HEK293 (cell line): ENCODE measurements around the gene ZNF519.

Experiments
- CTCF ChIA-PET: fragments of 350-600 bp; formaldehyde crosslinking; extraction: SDS; loops from one replicate; lab custom pipeline; 2021; ENCODE audit warnings: antibody characterized with exemption; lab: Yijun Ruan, JAX
- POLR2A ChIA-PET: fragments of 300-600 bp; formaldehyde crosslinking; extraction: SDS; loops from one replicate; lab custom pipeline; 2020; ENCODE audit warnings: antibody characterized with exemption, inconsistent platforms; lab: Yijun Ruan, JAX
- H3K27ac ChIP-seq: fragments of 200-500 bp; sonication (Bioruptor generic); 2 replicates; pipeline ENCODE4 v1.5.1; 2014; ENCODE audit warnings: low read depth, low read length, control low read depth, inconsistent platforms; ENCODE audit errors: extremely low read depth
- H3K36me3 ChIP-seq, 2 experiments: fragments of 200-500 bp in 1 of 2; sonication (Bioruptor generic) in 1 of 2; 1 replicate in 1 of 2; 2 replicates in 1 of 2; pipeline ENCODE4 v1.5.1; 2014 to 2017; ENCODE audit warnings: inconsistent platforms in 2 of 2, low read length in 2 of 2; ENCODE audit not compliant: control insufficient read depth in 2 of 2, insufficient read depth in 1 of 2
- H3K4me1 ChIP-seq: fragments of 200-500 bp; sonication (Bioruptor generic); 2 replicates; pipeline ENCODE4 v1.5.1; 2014; ENCODE audit warnings: mild to moderate bottlenecking, low read length, inconsistent platforms; ENCODE audit not compliant: control insufficient read depth, insufficient read depth
- H3K4me3 ChIP-seq: 2 replicates; pipeline ENCODE4 v1.5.1; 2011; ENCODE audit warnings: low read depth, mild to moderate bottlenecking, control low read depth, low read length, moderate library complexity
- H3K9me3 ChIP-seq: fragments of 200-500 bp; sonication (Bioruptor generic); 2 replicates; pipeline ENCODE4 v1.5.1; 2014; ENCODE audit warnings: low read depth, low read length, inconsistent platforms; ENCODE audit not compliant: control insufficient read depth, insufficient read depth
- AEBP2 ChIP-seq: fragments of 450-650 bp; formaldehyde crosslinking; IDR thresholded peaks from 2 replicates; pipeline ENCODE4 v1.5.1; 2016; ENCODE audit warnings: missing biosample characterization, missing genetic modification characterization, borderline replicate concordance
- CTCF ChIP-seq: fragments of 450-650 bp; formaldehyde crosslinking; IDR thresholded peaks from 2 replicates; pipeline ENCODE4 v1.5.1; 2016; ENCODE audit warnings: missing biosample characterization, missing genetic modification characterization
- EGR2 ChIP-seq: fragments of 450-650 bp; formaldehyde crosslinking; IDR thresholded peaks from 2 replicates; pipeline ENCODE4 v1.5.1; 2016; ENCODE audit warnings: low read depth, missing biosample characterization, missing genetic modification characterization
- HOXC10 ChIP-seq: sonication (generic); formaldehyde crosslinking; IDR thresholded peaks from 2 replicates; pipeline ENCODE4 v1.8.1; 2023; ENCODE audit warnings: mild to moderate bottlenecking, missing genetic modification reagents
- KLF17 ChIP-seq: fragments of 450-650 bp; formaldehyde crosslinking; IDR thresholded peaks from 2 replicates; pipeline ENCODE4 v1.5.1; 2016; ENCODE audit warnings: missing biosample characterization, missing genetic modification characterization
- MZF1 ChIP-seq: fragments of 450-650 bp; formaldehyde crosslinking; IDR thresholded peaks from 2 replicates; pipeline ENCODE4 v1.5.1; 2017; ENCODE audit warnings: missing biosample characterization, missing genetic modification characterization, borderline replicate concordance
- SALL2 ChIP-seq: fragments of 450-650 bp; formaldehyde crosslinking; IDR thresholded peaks from 2 replicates; pipeline ENCODE4 v1.5.0; 2017; ENCODE audit warnings: missing biosample characterization, mild to moderate bottlenecking, missing genetic modification characterization, borderline replicate concordance
- SETDB1 ChIP-seq: IDR thresholded peaks from one replicate; pipeline ENCODE4 v1.6.1; 2017; ENCODE audit warnings: mild to moderate bottlenecking, low read length, moderate library complexity, mixed read lengths; ENCODE audit not compliant: insufficient read length
- TCF7L2 ChIP-seq: IDR thresholded peaks from 2 replicates; pipeline ENCODE4 v1.6.1; 2011; ENCODE audit warnings: low read depth, mild to moderate bottlenecking, inconsistent platforms, low read length, moderate library complexity, borderline replicate concordance
- ZBTB10 ChIP-seq: fragments of 450-650 bp; formaldehyde crosslinking; IDR thresholded peaks from 2 replicates; pipeline ENCODE4 v1.5.1; 2016; ENCODE audit warnings: missing biosample characterization, missing genetic modification characterization
- ZNF10 ChIP-seq: fragments of 450-650 bp; formaldehyde crosslinking; IDR thresholded peaks from 2 replicates; pipeline ENCODE4 v1.5.1; 2017; ENCODE audit warnings: missing biosample characterization, missing genetic modification characterization
- ZNF132 ChIP-seq: fragments of 450-650 bp; formaldehyde crosslinking; IDR thresholded peaks from 2 replicates; pipeline ENCODE4 v1.5.1; 2017; ENCODE audit warnings: missing biosample characterization, missing genetic modification characterization, borderline replicate concordance
- ZNF239 ChIP-seq: fragments of 450-650 bp; formaldehyde crosslinking; IDR thresholded peaks from 2 replicates; pipeline ENCODE4 v1.5.1; 2016; ENCODE audit warnings: missing biosample characterization, missing genetic modification characterization
- ZNF248 ChIP-seq: fragments of 450-650 bp; formaldehyde crosslinking; IDR thresholded peaks from 2 replicates; pipeline ENCODE4 v1.5.1; 2017; ENCODE audit warnings: missing biosample characterization, missing genetic modification characterization
- ZNF26 ChIP-seq: fragments of 450-650 bp; formaldehyde crosslinking; IDR thresholded peaks from 2 replicates; pipeline ENCODE4 v1.5.1; 2016; ENCODE audit warnings: missing biosample characterization, missing genetic modification characterization
- ZNF645 ChIP-seq: fragments of 450-650 bp; formaldehyde crosslinking; IDR thresholded peaks from 2 replicates; pipeline ENCODE4; 2016; ENCODE audit warnings: missing biosample characterization, missing genetic modification characterization
- ZNF658 ChIP-seq: fragments of 450-650 bp; formaldehyde crosslinking; IDR thresholded peaks from 2 replicates; pipeline ENCODE4; 2016; ENCODE audit warnings: missing biosample characterization, missing genetic modification characterization
- ZNF677 ChIP-seq: fragments of 450-650 bp; IDR thresholded peaks from 2 replicates; pipeline ENCODE4 v1.5.0; 2018; ENCODE audit warnings: missing biosample characterization, mild to moderate bottlenecking, missing genetic modification characterization, moderate library complexity
- ZNF768 ChIP-seq: fragments of 450-650 bp; formaldehyde crosslinking; IDR thresholded peaks from 2 replicates; pipeline ENCODE4 v1.5.1; 2018; ENCODE audit warnings: missing biosample characterization, mild to moderate bottlenecking, missing genetic modification characterization

Gene ZNF519

GRCh38 chr18:14089191-14089590, 43.0 kb downstream of the ZNF519 start:
- ChIA-PET CTCF (interaction anchor here (4.2 to 7.3 kb wide), 3 partner anchors 257 to 276 kb away, joined by 68 to 187 read pairs (median 70); partner anchors contain the start of gene MC5R), POLR2A (no interaction called here)
- Histone ChIP-seq H3K4me3 (no peak overlapping the region), H3K4me1 (no peaks in the 10 kb centered on the region), H3K9me3 (no peaks in the 10 kb centered on the region), H3K36me3 (no peaks in the 10 kb centered on the region), H3K27ac (no peak overlapping the region)
- TF ChIP-seq SETDB1 (no peak), ZNF248 (tag by site-specific recombination) (no peak), KLF17 (tag by site-specific recombination) (no peak), ZNF768 (no peak), ZBTB10 (tag by site-specific recombination) (no peak), ZNF10 (tag by site-specific recombination) (no peak), CTCF (tag by site-specific recombination) (no peak), ZNF658 (tag by site-specific recombination) (no peak), TCF7L2 (no peak), SALL2 (no peak), HOXC10 (no peak), AEBP2 (tag by site-specific recombination) (no peak), ZNF26 (tag by site-specific recombination) (no peak), ZNF239 (tag by site-specific recombination) (no peak), EGR2 (tag by site-specific recombination) (no peak), ZNF645 (tag by site-specific recombination) (no peak), MZF1 (tag by site-specific recombination) (no peak), ZNF677 (tag by site-specific recombination) (no peak), ZNF132 (tag by site-specific recombination) (no peak)
